AML-193 (cell line): ENCODE measurements around the gene FOLR2.

ENCODE experiments used
- DNase-seq, 2 experiments: peaks; one replicate each; lab custom pipeline; 2025; lab: John Stamatoyannopoulos, UW

The FOLR2 gene

DNA sequence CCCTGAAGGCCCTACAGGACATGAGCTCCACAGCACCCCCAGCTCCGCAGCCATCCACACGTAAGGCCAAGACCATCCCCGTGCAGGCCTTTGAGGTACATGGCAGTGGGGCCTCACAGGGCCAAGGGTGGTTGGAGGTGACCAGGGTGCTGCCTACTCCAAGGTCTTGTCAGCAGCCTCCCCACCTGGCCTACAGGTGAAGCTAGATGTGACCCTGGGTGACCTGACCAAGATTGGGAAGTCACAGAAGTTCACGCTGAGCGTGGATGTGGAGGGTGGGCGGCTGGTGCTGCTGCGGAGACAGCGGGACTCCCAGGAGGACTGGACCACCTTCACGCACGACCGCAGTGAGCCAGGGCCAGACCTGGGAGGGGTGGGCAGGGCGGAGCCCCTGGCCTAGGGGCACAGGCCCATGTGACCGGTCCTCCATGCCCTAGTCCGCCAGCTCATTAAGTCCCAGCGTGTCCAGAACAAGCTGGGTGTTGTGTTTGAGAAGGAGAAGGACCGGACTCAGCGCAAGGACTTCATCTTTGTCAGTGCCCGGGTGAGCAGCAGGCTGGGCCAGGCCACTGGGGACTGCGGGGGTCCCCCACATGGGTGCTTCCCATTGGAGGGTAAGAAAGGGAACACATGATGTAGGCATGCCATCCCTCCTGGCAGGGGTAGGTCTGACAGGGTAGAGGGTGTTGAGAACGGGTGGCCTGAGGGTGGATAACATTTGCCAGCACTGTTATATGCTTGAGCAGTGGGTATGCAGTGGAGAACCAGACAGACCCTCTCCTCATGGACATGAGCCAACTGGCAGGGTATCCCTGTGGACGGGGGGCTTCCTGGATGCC is 13.6 kb downstream of the FOLR2 start:
- DNase-seq: no peak

- DNase-seq: no peak
Measured at GRCh38 chr11:72230764-72231365, 14.3 kb downstream of the FOLR2 start.

- no peak for DNase-seq
Measured at GRCh38 chr11:72231396-72232259, 15.0 kb downstream of the FOLR2 start.

- DNase-seq: no peak
Measured at GRCh38 chr11:72232260-72233055, 15.9 kb downstream of the FOLR2 start.

- DNase-seq: no peak
Measured at GRCh38 chr11:72233056-72233772, 16.6 kb downstream of the FOLR2 start.

GRCh38 chr11:72233773-72234513 is 17.3 kb downstream of the FOLR2 start:
- no peak for DNase-seq

DNA sequence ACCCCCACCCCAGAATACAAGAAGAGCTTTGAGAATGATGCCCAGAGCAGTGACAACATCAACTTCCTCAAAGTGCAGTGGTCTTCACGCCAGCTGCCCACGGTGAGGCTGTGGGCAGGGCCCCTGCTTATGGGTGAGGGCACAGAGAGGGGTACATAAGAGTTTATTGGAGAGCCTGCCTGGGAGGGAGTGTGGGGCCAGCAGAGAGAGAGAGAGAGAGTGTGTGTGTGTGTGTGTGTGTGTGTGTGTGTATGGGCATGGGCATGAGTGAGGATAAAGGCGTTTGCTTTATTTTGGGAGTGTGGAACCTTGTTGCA is 17.9 kb downstream of the FOLR2 start:
- no peak for DNase-seq

- no peak for DNase-seq
Measured at GRCh38 chr11:72234920-72235319, 18.3 kb downstream of the FOLR2 start.

GRCh38 chr11:72235351-72236057 is 18.9 kb downstream of the FOLR2 start:
- DNase-seq: no peak

DNA sequence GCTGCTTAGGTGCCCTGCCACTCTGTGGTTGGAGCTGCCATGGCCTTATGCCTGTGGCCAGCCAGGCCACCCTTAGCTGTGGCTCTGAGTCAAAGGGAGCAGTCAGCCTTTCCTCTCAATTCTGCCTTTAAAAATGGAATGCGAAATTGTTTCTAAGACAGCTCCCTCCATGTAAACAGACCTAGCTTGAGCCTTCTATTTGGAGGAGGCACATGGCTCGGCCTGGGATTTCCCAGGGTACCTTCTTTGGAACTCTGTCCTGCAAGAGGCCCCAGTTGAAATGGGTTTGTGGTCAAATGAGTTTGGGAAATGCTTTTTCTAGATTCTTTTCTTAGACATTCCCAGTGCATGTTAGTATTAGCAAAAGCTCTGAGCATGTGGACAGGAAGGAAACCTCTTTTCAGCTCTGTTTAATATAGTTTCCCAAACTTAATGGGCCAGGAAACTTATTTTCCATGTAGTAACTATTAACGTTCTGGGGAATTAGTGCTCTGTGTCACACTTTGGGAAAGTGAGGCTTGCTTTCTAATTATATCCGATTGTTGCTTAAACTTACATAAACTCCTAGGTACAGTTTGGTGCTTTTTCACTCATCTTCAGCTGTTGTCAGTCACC is 19.6 kb downstream of the FOLR2 start:
- DNase-seq: no peak

DNA sequence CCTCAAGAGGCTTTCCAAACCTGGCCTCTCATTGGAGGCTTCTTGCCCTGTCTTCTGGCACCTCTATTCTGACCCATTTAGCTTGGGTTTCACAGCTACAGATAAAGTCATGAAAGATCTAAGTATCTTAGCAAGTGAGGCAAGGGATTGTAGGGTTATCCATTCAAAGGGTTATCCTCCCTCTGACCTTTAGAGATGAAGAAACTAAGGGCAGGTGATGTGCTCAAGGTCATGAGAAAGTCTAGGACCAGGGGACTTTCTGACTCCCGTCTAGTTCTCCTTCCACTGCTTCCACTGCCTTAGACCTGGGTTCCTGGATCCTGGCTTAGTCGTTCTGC is 20.1 kb downstream of the FOLR2 start:
- no peak for DNase-seq

- no peak for DNase-seq
Measured at GRCh38 chr11:72237112-72237931, 20.7 kb downstream of the FOLR2 start.

GRCh38 chr11:72238040-72238450 is 21.5 kb downstream of the FOLR2 start:
- peak; percentile 13 to 19 for DNase-seq

DNA sequence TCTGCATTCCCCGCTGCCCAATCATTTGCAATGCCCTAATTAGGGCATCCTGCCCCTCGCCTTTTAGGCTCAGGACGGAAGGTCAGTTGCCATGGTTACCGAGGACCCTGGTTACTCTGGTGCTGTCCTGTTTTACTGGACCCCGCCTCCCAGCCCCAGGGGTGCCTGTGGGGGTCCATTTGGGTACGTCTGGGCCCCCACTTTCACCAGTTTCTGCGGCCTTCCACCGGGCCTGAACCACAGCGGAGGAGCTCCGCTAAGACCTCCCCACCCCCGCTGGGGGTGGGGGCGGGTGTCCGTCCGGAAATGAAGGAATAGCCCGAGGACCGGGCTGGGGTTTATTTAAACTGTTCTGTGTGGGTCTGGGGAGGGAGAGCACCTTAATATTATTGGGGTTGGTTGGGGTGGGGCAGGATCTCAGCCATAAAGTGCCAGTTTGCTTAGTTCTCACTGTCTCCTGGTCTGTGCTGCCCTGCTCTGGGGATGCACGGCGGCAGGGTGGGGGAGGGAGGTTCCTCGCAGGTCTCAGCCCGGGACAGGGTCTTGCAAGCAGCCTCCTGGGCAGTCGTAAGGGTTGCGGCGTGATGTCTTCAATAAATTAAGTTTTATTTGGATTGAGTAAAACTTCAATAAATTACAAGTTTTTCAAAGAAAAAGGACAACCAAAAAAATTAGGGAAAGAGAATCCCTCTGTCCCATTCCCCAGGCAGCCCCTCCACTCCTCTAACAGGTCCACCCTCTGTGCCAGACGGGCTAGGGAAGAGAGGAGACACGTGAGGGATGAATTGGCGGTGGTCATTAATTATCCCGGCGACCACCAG is 22.1 kb downstream of the FOLR2 start:
- no peak for DNase-seq

- no peak for DNase-seq
Measured at GRCh38 chr11:72239313-72239848, 22.8 kb downstream of the FOLR2 start.

- DNase-seq: no peak
Measured at GRCh38 chr11:72239849-72240460, 23.4 kb downstream of the FOLR2 start.
